Psoas muscle (tissue), 8 donors: ENCODE data around the gene YOD1. TPM values are rescaled to one million over a fixed set of nuclear protein-coding genes. Genes with fewer than 3 reads are reported as not detected.

ENCODE experiments used
- ATAC-seq, 4 donors: fragments of 200-7000 bp; cut with Tn5 transposase; one replicate each; pipeline ENCODE4 v1.9.1; 2020; ENCODE audit warnings: moderate library complexity in 3 of 4, mild to moderate bottlenecking in 2 of 4
- DNase-seq, 2 donors: peaks; one replicate each; pipeline ENCODE4 v3.0.0-alpha.2; 2020
- H3K27ac ChIP-seq: fragments of 200-600 bp; one replicate; pipeline ENCODE4 v1.8.0; 2022
- H3K27me3 ChIP-seq, 3 donors: fragments of 200-600 bp in 1 of 3; one replicate each; pipeline versions ENCODE4 v1.6.1 to v1.8.0; 2013 to 2022; ENCODE audit warnings: low read length in 2 of 3, mild to moderate bottlenecking in 2 of 3, moderate library complexity in 1 of 3; ENCODE audit not compliant: insufficient read depth in 3 of 3
- H3K36me3 ChIP-seq, 2 donors: fragments of 200-600 bp in 1 of 2; one replicate each; pipeline versions ENCODE4 v1.6.1 to v1.8.0; 2013 to 2022; ENCODE audit warnings: low read depth in 1 of 2, mild to moderate bottlenecking in 1 of 2, moderate library complexity in 1 of 2; ENCODE audit not compliant: insufficient read depth in 1 of 2
- H3K4me1 ChIP-seq: fragments of 200-600 bp; one replicate; pipeline ENCODE4 v1.8.0; 2022
- H3K4me3 ChIP-seq: fragments of 200-600 bp; one replicate; pipeline ENCODE4 v1.8.0; 2022; ENCODE audit warnings: mild to moderate bottlenecking
- H3K9me3 ChIP-seq: fragments of 200-600 bp; one replicate; pipeline ENCODE4 v1.8.0; 2022
- CTCF ChIP-seq: fragments of 200-600 bp; IDR thresholded peaks from one replicate; pipeline ENCODE4 v1.8.0; 2022; ENCODE audit warnings: antibody characterized with exemption
- WGBS, 3 donors: extraction: QIAGEN DNeasy Blood & Tissue Kit; methylation state at CpG; one replicate each; pipeline versions ENCODE4 v1.1.6 to v1.1.7; 2013; 5-methylcytosine and 5-hydroxymethylcytosine counted together
- intact Hi-C, 2 donors: fragments of 100-400 bp; cut with DNase I; formaldehyde crosslinking; loops; one replicate each; pipeline versions ENCODE4 v1.11.0 to v1.14.2; 2022
- polyA plus RNA-seq, 3 donors: library from polyadenylated mRNA; stranded (reverse); fragments of 200-250 nt; gene quantifications; one replicate each; pipeline ENCODE4 v1.2.3, GENCODE V29; 2013
- total RNA-seq, 4 donors: library from RNA; stranded (reverse); fragmentation: NEBNext Ultra II Directional in 2 of 4; extraction: Animal tissue kit (Norgen Biotek cat#: 25700) in 2 of 4; gene quantifications; one replicate each; pipeline versions ENCODE4 v1.2.1 to v1.2.4, GENCODE V29; 2021 to 2023
- donor health status: healthy with polysubstance abuse.
- donor health status: DM: no; HTN: no; CAD: no; lungs with moderate emphysema.
- donor health status: Bipolar disorder and iron deficiency.
- donor health status: healthy.
- donor health status: DM: yes; HTN: yes; CAD: no.
- donor health status: DM: no; HTN: no; CAD: no.
- donor health status: DM: no; HTN: no; CAD: no.
- donor health status: DM: yes; HTN: yes; CAD: no.

Gene YOD1
- total and polyA plus RNA-seq, 7 donors: 3.9 to 7.0 (median 5.5) TPM

- no peak for ATAC-seq
- no peaks in the 10 kb centered on the region for H3K9me3 ChIP-seq
- peaks cover 39% of the 10 kb centered on the region for H3K4me1 ChIP-seq
- H3K4me3 ChIP-seq: peak overlapping the region; percentile 94
- intact Hi-C loops: loop anchor here (2.0 to 5.0 kb wide), 2 partner anchors 29 to 33 kb away; no protein-coding TSS in a partner anchor
- no peak for TF ChIP-seq CTCF
- 60 to 64% (median 64%) methylated on average over 8 of the region's 8 CpGs for WGBS, 3 donors
- DNase-seq: no peak
- H3K27ac ChIP-seq: no peak overlapping the region
- H3K36me3 ChIP-seq: peaks cover 2 to 16% of the 10 kb centered on the region in 2 donors
- H3K27me3 ChIP-seq: no peaks in the 10 kb centered on the region
Measured at GRCh38 chr1:207049514-207049913, 1.5 kb downstream of the YOD1 start.

- WGBS, 3 donors: 81 to 90% (median 88%) methylated on average over 4 of the region's 4 CpGs
- no peak overlapping the region for H3K4me3 ChIP-seq
- H3K27me3 ChIP-seq: no peaks in the 10 kb centered on the region
- intact Hi-C loops: loop anchor here (2.0 to 5.0 kb wide), 2 partner anchors 30 to 33 kb away; no protein-coding TSS in a partner anchor
- no peaks in the 10 kb centered on the region for H3K9me3 ChIP-seq
- TF ChIP-seq CTCF: no peak
- no peak overlapping the region for H3K27ac ChIP-seq
- DNase-seq: no peak
- peaks cover 39% of the 10 kb centered on the region for H3K4me1 ChIP-seq
- no peak for ATAC-seq
- peaks cover 2 to 16% of the 10 kb centered on the region in 2 donors for H3K36me3 ChIP-seq
Measured at GRCh38 chr1:207049054-207049453, 2.0 kb downstream of the YOD1 start.

- no peak overlapping the region for H3K4me3 ChIP-seq
- peaks cover 2 to 16% of the 10 kb centered on the region in 2 donors for H3K36me3 ChIP-seq
- H3K27ac ChIP-seq: no peak overlapping the region
- 78 to 85% (median 83%) methylated on average over 6 of the region's 6 CpGs for WGBS, 3 donors
- ATAC-seq: no peak
- intact Hi-C loops: loop anchor here (2.0 to 5.0 kb wide), 2 partner anchors 31 to 34 kb away; no protein-coding TSS in a partner anchor
- DNase-seq: no peak
- H3K27me3 ChIP-seq: no peaks in the 10 kb centered on the region
- TF ChIP-seq CTCF: no peak
- H3K9me3 ChIP-seq: no peaks in the 10 kb centered on the region
- H3K4me1 ChIP-seq: peaks cover 39% of the 10 kb centered on the region
Measured at GRCh38 chr1:207048041-207048440, 3.0 kb downstream of the YOD1 start.

- intact Hi-C loops: loop anchor here in 1 of 2 donors (5.0 kb wide), 1 partner anchor 35 kb away; no protein-coding TSS in a partner anchor
- Histone ChIP-seq H3K4me1 (peaks cover 39% of the 10 kb centered on the region), H3K36me3 (peaks cover 2 to 16% of the 10 kb centered on the region in 2 donors)
Measured at GRCh38 chr1:207047505-207047904, 3.5 kb downstream of the YOD1 start.

More at GRCh38 chr1:207047505-207047904, 3.5 kb downstream of the YOD1 start:
- no peak for DNase-seq
- Histone ChIP-seq H3K4me3 (peak overlapping the region; percentile 30), H3K27me3 (no peaks in the 10 kb centered on the region), H3K9me3 (no peaks in the 10 kb centered on the region), H3K27ac (no peak overlapping the region)
- TF ChIP-seq CTCF: no peak
- 93 to 100% (median 100%) methylated on average over 1 of the region's 1 CpG for WGBS, 3 donors
- ATAC-seq: no peak
